Inflammatory macrophage (primary cell): ENCODE measurements around the gene GPX1.
"Not testable (repeated sequence)": the region's sequence is repeated elsewhere in the genome, so short reads cannot be mapped to it uniquely, and the experiment has no call there.

Source experiments
- DNase-seq, 2 donors: peaks; one replicate each; pipeline ENCODE4 v3.0.0-alpha.2; 2020 to 2022

Gene GPX1

DNA sequence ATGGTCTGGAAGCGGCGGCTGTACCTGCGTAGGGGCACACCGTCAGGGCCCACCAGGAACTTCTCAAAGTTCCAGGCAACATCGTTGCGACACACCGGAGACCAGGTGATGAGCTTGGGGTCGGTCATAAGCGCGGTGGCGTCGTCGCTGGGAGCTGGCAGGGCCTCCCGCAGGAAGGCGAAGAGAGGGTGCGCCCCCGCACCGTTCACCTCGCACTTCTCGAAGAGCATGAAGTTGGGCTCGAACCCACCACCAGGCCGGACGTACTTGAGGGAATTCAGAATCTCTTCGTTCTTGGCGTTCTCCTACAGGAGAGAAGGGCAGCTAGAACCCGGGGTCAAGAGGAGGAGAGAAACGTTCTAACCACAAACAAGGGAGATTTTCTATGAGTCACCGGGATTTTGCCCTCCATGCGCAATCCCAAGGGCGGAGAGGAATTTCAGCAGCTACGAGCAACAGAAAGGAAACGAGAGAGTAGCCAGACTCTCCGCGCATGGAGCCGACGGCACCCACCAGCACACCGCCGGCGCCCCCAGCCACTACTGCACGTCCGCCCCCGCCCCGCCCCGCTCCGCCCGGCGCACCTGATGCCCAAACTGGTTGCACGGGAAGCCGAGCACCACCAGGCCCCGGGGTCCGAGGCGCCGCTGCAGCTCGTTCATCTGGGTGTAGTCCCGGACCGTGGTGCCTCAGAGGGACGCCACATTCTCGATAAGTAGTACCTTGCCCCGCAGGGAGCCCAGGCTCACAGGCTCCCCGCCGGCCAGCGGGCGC, 523 bp downstream of the GPX1 start:
- peak; percentile 65 to 76 for DNase-seq

DNA sequence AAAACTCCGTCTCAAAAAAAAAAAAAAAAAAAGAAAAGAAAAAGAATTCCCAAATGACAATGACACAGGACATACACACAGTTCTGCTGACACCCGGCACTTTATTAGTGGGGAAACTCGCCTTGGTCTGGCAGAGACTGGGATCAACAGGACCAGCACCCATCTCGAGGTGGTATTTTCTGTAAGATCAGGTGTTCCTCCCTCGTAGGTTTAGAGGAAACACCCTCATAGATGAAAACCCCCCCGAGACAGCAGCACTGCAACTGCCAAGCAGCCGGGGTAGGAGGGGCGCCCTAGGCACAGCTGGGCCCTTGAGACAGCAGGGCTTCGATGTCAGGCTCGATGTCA, 1.1 kb downstream of the GPX1 start:
- DNase-seq = peak in 1 of 2 donors; percentile 12

DNA sequence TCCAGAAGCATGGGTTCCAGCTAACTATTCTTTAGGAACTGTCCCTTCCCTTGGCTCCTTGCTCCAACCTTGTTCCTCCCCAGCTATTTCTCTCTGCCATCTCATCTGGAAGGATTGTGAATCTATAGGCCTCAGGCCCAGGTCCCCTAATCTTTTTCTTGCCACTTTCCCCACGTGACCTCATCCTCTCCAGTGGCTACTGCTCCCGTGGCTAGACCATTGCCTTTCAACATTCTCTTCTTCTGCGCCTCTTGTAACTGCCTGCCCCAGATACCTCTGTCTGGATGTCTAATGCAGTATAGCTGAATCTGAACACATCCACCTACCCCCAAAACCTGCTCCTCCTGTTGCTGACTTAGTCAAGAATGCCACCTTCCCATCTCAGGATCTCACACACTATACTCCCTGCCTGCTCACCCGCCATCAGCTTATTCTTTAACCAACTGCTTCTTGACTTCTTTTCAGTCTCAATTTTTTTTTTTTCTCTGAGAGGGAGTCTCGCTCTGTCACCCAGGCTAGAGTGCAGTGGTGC, 5.2 kb downstream of the GPX1 start:
- peak in 1 of 2 donors; percentile 7 for DNase-seq

DNA sequence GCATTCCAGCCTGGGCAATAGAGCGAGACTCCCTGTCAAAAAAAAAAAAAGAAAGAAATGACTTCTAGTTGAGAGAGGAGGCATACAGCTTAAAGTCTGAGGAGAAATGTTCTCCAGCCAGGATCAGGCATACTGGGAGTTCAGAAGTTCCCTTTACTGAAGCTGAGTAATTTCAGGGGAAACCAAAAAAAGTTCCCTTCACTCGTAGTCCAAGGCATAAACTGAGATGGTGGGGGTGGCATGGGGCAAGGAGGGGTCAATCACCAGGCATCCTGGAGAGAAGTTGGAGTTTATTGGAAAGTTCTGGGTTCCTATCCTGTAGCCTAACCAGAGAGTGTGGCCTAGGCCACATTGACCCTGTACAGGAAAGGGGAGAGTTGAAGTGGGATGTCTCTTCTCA, 5.9 kb downstream of the GPX1 start:
- peak; percentile 54 to 65 for DNase-seq

DNA sequence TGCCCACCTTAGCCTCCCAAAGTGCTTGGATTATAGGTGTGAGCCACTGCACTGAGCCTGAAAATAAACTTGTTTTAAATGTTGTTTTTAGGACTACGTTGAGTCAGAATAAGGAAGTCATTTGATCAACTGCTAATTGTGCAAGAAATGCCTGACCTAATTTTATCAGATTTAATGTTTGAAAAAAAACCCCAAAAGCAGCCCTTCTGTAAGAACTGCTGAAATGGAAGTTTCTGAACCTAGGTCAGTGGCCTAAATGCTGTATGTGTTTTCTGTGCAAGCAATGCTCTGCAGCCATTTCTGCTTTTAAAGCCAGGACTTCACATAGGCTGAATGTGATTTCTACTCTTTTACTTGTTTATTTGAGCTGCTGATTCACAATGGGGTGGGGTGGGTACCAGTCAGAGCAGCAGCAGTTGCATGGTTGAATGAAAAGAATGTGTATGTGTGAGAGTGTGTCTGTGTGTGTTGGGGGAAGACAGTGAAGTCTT, 6.6 kb downstream of the GPX1 start:
- peak; percentile 87 to 96 for DNase-seq

DNA sequence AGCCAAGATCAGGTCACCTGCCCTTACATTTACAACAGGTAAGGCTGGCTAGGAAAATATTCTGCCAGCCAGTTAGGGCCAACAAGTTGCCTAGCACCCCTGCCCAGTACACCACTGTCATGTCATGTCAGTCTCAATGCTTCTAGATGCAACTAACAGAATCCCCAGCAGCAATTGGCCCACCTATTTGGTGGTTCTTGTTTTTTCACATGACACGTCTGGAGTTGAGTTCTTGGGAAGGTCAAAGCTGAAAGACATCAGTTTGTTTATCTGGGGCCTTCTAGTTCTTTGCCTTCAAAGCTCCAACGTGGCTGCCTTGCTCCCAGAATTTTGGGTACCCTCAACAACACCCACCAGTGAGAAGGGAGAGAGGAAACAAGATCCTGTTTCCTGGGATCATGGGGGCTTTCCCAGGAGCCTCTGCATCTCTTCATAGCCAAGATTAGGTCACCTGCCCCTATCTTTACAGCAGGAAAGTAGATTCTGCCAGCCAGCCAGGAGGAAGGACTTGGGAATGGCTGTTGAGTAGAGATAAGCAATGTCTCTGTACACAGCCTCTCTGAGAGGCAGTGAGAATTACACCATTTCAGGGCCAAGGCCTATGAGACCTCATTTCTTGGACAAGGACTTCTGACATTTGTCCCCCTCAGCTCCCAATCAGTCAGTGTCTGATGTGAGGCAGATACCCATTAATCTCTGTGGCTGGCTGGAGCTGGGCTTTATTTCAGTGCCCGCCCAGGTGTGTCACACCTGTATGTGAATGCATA, 8.6 kb downstream of the GPX1 start:
- peak; percentile 19 to 48 for DNase-seq

DNA sequence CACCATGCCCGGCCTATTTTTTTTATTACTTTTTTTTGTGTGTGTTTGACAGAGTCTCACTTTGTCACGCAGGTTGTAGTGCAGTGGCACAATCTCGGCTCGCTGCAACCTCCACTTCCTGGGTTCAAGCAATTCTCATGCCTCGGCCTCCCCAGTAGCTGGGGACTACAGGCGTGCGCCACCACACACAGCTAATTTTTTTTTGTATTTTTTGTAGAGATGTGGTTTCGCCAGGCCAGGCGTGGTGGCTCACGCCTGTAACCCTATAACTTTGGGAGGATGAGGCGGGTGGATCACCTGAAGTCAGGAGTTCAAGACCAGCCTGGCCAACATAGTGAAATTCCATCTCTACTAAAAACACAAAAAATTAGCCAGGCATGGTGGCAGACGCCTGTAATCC, 9.8 kb downstream of the GPX1 start:
- not testable (repeated sequence) for DNase-seq

DNA sequence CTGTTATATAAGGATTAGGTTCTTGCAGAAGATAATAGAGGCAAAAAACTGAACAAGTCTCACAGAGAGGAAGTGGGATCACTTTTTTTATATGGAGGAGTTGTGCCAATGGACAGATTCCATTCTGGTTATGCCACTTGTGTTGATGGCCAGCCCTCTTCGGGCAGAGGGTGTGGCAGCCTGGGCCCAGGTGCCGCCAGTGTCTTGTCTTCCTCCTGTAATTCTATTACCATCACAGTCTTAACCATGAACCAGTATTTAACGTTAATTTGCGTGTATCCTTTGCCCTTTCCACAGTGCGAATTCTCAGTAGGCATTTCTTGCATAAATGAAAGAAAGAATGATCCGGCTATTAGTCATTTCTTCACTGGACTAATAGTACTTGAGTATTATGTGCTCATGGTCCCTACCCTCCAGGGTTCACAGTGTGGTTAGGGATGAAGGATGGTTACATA, 11.3 kb downstream of the GPX1 start:
- DNase-seq = peak; percentile 37 to 48

DNA sequence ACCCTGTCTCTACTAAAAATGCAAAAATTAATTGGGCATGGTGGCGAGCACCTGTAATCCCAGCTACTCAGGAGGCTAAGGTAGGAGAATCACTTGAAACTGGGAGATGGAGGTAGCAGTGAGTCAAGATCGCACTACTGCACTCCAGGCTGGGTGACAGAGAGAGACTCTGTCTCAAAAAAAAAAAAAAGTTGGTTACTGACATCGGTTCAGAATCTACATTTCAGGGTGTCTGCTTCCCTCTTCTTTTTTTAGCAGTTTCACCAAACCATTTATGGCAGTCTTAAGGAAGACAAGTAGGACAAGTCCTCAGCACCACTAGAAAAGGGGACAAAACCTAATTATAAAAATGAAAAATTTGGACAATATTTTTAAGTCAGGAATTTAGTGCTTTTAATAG, 15.0 kb downstream of the GPX1 start:
- DNase-seq = peak; percentile 68 to 69

DNA sequence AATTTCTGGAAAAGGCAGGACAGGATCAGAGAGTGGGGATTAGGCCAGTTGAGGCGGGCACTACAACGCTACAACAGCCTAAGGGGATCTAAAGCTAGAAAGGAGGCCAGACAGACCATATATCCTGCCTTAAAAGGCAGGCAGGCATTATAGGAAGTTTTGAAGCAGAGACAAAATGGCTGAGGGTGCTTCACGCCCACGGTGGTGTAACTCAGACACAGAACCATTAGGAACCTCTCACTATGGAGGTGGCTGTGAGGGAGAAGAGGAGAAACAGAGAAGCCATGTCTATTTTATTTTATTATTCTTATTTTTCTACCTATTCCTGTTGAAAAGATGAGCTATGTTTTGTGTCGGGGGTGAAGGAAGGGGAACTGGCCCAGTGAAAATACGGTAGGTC, 16.2 kb downstream of the GPX1 start:
- DNase-seq = peak; percentile 23 to 56

DNA sequence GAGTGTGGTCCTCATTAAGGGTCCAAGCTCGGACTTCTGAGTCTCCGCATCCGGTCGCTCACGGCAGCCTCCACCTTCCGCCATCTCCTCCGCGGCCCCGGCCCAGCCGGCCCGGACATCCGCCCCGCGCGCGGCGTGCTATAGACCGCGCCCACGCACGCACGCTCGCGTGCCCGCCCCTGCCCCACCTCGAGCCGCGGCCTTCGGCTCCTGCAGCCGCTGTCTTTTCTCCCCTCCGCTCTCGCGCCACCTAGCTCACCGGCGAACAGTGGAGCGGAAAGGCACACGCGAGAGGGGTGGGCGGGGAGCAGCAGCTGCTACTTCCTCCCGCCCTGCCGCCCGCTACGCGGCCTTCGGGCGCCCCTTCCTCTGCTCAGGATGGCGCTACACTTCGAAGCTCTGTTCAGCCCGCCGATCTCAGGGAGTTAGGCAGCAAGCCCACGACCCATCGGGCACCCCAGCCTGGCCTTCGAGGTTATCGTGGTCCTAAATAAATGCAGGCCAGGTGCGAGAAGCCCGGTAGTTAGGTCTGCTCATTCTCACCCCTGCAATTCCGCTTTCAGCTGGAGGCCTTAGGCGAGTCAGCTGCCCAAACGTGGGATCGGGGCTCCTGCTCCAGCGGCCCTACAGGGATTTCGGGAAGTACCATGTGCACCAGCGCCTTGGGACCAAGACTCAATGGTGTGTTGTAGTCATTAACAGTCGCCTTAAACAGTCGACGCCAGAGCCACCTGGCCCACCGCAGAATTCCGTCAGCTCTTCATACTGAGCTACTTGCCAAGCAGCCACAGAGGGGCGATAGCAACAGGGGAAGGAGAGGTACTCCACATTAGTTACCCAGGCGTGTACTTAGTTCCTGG, 18.0 kb downstream of the GPX1 start, which contains the start of gene USP4:
Gene USP4 (minus strand): TSS at position 113 of the 860 bp plus-strand sequence. CDS start 29 bp downstream, at position 84.
- peak; percentile 89 to 94 for DNase-seq

DNA sequence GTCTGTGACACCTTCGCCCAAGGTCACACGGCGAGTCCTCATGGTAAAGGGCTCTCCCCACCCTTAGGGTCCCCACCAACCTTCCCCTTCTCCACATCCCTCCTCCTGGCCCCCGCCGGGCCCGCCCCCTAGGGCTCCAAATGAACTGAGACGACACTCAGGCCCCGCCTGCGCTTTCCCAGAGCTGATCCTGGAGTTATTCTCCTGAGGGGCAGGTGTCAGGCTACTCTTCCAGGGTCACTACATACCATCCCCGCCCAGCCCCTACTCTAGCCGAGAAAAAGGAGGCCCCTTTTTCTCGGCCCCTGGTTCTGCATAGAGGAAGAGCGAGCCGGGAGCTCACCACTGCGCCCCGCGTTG, 18.6 kb downstream of the GPX1 start:
- no peak for DNase-seq

DNA sequence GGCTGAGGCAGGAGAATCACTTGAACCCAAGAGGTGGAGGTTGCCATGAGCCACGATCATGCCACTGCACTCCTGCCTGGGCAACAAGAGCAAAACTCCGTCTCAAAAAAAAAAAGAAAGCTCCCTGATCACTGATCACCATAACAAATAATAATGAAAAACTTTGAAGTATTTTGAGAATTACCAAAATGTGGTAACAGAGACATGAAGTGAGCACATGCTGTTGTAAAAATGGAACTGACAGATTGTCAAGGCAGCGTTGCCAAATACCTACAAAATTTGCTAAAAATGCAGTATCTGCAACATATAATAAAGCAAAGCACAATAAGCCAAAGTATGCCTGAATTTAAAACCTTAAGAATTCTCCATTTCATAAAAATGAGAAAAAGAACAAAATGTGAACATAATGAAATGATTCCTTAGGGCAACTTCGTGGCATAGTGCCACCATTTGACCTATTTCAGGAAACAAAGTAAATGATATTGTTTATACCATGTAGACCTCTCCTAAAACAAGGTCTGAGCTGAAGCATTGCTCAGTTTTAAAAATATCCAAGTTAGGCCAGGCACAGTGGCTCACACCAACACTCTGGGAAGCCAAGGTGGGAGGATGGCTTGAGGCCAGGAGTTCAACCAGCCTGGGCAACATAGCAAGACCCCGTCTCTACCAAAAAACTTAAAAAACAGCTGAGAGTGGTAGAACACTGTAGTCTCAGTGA, 24.1 kb downstream of the GPX1 start:
- DNase-seq = no peak

DNA sequence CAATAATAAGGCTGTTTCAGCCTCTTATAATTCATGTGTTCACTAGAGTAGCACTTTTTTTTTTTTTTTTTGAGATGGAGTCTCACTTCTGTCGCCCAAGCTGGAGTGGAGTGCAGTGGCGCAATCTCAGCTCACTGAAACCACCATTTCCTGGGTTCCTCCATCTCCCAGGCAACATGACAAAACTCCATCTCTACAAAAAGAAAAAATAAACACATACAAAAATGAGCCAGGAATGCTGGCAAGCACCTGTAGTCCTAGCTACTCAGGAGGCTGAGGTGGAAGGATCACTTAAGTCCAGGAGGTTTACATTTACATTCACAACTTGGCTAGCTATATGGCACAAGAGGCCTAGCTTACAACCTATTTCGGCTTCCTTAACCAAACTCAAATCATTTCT, 25.1 kb downstream of the GPX1 start:
- peak; percentile 66 to 72 for DNase-seq

DNA sequence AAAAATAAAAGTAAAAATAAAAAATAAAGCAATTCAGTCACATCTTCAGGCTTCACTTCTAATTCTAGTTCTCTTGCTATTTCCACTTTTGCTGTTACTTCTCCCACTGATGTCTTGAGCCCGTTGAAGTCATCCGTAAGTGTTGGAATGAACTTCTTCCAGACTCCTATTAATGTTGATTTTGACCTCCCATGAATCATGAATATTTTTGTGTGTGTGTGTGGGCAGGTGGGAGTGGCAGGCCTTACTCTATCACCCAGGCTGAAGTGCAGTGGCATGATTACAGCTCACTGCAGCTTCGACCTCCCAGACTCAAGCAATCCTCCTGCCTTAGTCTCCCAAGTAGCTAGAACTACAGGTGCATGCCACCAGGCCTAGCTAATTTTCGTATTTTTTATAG, 29.0 kb downstream of the GPX1 start:
- DNase-seq = peak; percentile 32 to 43

DNA sequence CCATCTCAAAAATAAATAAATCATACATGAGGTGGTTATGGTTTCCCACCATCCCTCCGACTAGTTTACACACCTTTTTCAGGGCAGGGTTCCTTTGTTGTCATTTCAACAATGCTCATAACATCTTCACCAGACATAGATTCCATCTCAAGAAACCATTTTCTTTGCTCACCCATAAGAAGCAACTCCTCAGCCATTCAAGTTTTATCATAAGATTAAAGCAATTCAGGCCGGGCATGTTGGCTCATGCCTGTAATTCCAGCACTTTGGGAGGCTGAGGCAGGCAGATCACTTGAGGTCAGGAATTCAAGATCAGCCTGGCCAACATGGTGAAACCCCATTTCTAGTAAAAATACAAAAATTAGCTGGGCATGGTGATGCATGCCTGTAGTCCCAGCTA, 29.8 kb downstream of the GPX1 start:
- not testable (repeated sequence) for DNase-seq

DNA sequence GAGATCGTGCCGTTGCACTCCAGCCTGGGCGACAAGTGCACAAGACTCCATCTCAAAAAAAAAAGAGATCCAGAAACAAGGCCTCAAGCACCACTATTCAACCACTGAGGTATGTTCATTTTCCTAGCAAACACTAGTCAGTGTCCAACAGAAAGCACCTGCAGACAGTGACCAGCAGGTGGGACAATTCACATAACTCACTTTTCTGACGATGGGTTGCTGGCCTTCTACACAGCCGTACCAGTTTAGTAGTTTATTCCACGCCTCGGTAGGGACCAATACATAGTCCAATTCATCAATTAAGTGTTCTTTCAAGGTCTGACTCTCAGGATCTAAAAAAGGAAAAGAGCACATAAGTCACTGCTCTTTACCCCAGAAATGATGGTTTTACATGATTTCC, 30.7 kb downstream of the GPX1 start:
- no peak for DNase-seq

DNA sequence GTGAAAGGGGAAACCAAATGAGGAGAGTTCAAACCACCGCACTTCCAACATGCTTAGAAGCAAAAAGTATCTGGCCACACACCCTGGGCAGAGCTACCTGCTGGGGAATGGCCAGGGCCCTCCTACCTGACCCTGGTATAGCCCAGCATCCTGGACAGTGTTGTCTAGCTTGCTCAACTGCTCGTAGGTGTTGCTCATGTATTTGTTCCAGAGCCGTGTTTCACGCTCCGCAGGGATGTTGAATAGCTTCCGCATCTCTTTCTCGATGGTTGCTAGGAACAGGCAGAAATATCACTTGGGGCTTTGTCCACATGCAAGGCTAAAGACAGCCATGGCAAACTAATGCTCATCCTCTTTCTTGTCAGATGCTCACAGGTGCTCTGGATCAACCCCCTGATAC, 33.4 kb downstream of the GPX1 start:
- DNase-seq = no peak

DNA sequence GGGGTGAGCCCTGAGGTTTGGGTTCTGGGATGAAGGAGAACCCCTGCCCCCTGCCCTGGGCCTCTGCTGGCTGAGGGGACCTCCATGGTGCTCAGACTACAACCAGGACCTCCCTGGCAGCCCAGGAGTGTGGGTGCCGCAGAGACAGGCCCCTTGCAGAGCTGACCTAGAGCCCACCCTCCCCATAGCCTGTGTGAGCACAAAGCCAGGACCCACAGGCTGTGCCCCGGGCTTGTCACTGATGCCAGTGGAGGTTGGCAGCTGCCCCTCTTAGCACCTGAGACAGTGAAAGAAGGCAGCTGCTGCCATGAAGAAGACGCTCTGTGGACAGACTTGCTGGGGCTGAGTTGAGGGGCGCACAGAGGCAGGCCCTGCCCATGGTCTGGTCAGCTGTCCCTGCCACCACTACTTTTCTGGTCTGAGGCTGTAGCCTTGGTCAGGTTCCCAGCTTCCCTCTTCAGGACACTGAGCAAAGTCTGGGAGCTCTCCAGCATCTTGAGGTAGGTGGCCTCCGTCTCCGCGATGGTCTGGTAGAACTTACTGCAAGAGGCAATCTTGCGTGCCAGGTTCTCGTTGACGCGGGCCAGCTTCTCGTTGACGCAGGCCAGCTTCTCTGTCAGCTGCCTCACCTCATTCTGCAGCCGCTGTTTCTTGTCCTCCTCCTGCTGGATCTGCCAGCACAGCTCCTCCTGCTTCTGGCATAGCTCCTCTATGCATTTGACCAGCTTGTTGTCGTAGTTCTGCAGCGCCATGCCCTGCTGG, 41.3 kb downstream of the GPX1 start:
- no peak for DNase-seq

DNA sequence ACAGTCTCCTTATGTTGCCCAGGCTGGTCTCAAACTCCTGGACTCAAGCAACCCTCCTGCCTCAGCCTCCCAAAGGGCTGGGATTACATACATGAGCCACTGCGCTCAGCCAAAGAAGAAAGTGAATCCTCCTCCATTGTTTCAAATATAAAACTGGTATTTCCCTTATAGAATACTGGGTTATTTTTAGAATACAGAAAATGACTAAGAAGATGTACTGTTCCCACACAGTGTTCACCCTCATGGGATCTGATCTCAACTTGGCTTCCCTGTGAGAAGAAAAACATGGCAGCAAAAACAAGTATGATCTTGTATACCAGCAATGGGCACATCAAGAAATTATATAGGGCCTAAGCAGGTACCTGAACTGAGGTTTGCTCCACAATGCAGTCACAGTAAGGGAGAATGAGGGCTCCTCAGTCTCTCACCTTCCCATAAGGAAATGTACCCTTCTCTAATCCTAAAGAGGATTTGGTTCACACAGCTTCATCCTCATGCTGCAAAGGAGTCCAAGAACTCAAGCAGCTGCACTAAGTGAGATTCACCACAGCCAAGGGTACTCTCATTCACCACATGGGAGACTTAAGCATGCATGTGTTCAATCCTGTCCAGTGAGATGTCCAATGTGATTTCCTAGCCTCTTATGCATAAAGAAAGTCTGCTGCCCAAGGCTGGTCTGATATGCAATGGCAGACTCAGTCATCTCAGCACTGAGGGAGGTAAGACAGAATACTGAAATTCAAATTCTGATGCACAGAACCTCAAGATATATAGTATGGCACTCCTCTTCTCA, 44.1 kb downstream of the GPX1 start:
- DNase-seq = peak; percentile 56 to 68
